Anterior cingulate cortex (tissue), 58 donors: ENCODE results near the gene TLE3.
"Not testable (repeated sequence)": the region's sequence is repeated elsewhere in the genome, so short reads cannot be mapped to it uniquely, and the experiment has no call there.

Source experiments
- DNase-seq, 58 donors: peaks; one replicate each; lab custom pipeline; 2025; lab: John Stamatoyannopoulos, UW

The TLE3 gene

DNA sequence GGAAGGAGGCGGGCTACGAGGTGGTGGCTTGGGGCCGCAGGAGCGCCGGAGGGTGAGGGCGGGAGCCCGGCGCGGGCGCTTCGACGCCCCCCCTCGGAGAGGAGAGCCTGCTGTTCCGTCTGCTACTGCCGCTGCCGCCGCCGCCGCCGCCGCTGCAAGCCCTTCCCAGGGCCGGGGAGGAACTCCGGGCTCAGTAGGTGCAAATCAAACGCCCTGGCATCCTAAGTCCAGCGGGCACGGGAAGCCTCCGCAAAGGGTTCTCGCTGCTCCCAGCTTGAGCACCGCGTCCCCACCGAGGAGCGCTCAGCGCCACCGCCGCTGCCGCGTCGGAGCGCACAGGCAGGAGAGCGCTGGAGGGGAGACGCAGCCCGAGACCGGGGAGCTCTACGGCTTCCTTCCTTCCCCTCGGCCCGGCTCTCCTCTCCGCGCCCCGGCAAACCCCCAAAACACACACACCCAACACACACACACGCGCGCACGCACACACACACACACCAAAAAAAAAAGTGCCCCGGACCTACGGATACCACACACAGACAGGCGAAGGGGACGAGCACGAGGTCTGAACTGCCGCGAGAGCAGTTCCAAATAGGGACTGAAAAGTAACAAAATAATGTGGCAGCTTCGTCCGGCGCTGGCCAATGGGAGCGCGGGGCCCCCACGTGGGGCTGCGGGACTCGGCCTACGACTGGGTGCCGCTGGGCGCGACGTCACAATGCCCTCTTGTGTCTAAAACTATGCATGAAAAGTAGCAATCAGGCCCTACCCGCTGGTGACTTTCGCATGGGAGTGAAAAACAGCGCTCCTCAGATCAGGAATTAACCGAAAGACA is at the start of gene TLE3:
TSS of gene TLE3 (minus strand) at position 597 of the 832 bp plus-strand sequence. CDS start 1,119 bp downstream, outside the sequence.
- peak; percentile 80 to 99 (median 97) for DNase-seq

GRCh38 chr15:70147178-70147760 is 49.6 kb upstream of the TLE3 start:
- no peak for DNase-seq

- DNase-seq: no peak
Measured at GRCh38 chr15:70146771-70147170, 49.1 kb upstream of the TLE3 start.

DNA sequence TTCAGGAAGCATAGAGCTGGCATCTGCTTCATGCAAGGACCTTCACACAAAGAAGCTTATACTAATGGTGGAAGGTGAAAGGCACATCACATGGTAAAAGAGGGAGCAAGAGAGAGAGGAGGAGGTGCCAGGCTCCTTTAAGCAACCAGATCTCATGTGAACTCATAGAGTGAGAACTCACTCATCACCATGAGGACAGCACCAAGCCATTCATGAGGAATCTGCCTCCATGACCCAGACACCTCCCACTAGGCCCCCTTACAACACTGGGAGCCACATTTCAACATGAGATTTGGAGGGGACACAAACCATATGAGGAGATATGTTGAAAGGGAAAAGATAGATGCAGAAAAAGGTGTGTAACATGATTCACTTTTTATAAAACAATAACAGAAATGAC is 48.4 kb upstream of the TLE3 start:
- DNase-seq: no peak

DNA sequence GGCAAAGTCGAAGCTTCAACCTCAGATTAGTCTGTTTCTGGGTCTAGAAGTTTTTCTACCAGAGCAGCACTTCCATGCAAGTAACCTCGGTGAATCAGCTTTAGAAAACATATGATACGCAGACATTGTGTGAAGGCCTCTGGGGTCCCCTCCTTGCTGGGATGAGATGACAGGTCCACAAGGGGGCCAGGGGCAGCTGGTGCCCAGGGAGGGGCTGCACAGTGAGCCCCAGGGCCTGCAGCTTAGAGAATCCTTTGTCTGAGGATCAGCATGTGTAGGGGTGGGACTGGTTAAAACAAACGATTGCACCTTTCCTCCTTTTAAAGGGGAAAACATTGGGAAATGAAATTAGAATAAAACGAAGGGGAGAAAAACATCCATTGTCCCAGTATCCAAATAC is 47.5 kb upstream of the TLE3 start:
- DNase-seq: no peak

DNA sequence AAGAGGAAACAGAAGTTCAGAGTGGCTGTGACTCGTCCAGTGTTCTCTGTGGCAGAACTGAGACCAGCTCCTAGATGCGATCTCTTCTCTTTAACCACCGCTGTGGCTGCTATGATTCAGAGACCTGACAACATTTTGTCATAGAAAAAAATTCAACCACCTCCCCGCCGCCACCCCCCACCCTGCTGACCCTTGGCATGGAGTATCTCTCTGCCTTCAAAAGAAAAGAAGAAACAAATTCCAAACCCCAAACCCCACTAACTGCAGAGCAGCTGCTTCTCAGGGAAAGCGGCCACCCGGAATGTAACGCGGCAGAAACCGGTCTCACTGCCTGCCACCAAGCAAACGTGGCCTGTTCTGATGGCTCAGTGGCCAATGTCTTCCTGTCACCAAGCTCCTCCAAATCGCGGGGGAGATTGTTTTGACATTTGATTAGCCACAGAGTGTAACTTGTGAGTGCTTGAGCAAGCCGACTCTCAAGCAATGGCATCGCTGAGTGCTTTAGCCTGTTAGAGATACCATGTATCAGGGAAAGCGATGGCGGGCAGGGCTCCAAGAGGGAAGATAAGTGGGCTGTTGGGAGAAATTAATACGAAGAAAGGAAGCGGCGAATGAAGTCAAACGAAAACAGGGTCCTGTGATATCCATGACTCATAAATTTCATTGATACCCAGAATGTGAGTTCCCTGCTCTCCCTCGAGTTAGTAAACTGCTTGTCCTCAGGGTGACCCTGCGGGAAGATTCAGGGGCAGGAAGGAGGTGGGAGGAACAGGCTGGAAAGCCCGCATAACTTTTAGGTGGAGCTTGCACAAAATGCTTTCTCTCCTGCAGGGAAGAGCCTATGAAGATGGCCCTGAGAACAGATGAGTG is 44.8 kb upstream of the TLE3 start:
- no peak for DNase-seq

DNA sequence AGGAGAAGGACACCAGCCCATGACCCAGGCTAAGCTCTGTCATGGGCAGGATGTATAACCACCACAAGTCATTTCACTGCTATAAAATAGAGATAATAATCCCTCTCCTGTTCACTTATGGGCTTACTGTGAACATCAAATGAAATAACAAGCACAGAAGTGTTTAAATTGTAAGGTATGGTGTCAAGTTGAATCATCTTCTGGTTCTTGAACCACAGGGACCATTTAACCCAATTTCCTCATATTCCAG is 44.3 kb upstream of the TLE3 start:
- DNase-seq: no peak

- DNase-seq: no peak
Measured at GRCh38 chr15:70141376-70142071, 43.8 kb upstream of the TLE3 start.

- peak in 3 of 58 donors; percentile 1 to 8 (median 3) for DNase-seq
Measured at GRCh38 chr15:70140543-70141375, 43.0 kb upstream of the TLE3 start.

DNA sequence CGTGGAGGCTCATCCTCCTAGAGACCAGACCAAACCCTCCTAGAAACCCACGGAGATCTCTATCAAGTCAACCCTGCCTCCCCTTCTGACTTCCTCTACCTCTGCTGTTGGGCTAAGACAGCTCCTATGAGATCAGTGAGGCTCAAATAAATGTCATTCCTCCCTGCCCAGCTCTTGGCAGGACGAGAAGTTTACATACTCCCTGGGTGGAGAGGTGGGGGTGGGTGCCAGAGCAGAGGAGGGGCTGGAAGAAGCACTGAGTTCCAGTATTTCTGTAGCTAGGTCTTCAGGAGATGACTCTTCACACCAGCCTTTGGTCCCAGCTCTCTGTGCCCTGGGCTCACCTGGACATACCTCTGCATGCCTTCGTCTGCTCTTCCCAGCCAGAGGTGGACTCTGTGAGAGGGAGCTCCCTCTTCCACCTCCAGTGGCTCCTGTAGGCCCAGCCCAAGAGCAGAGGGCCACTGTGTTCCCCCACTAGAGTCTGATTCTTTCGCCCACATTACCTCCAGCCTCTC is 42.4 kb upstream of the TLE3 start:
- no peak for DNase-seq

DNA sequence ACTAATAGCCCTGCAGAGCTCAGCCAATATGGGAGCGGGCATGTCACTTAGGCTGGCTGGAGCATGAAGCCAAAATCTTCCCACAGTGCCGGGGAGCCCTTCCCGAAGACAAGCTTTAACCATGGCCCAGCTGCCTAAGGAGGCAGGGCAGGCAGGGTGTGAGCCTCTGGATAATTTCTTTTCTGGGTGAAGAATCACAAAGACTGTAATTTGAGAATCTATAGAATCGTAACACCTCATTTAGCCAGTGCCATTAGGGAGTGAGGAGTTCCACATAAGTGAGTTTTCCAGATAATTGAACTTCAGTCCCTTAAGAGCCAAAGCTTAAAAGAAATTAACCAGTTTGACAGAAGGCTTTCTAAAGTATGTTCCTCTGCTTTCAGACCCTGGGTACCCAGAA is 40.2 kb upstream of the TLE3 start:
- no peak for DNase-seq

- not testable (repeated sequence) for DNase-seq
Measured at GRCh38 chr15:70137021-70137420, 39.3 kb upstream of the TLE3 start.

GRCh38 chr15:70133781-70134421 is 36.2 kb upstream of the TLE3 start:
- DNase-seq: no peak

GRCh38 chr15:70133296-70133695 is 35.6 kb upstream of the TLE3 start:
- peak in 19 of 58 donors; percentile 4 to 33 (median 15) for DNase-seq

DNA sequence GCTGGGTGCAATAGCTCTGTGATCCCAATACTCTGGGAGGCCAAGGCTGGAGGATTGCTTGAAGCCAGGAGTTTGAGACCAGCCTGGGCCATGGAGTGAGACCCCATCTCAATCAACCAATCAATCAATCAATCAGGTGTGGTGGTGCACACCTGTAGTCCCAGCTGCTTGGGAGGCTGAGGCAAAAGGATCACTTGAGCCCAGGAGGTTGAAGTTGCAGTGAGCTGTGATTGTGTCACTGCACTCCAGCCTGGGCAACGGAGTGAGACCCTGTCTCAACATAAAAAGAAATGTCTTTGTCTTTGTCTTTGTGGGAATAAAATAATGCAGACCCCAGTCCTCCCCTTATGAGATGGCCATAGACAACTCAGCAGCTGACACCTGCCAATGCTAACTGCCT is 34.9 kb upstream of the TLE3 start:
- no peak for DNase-seq

DNA sequence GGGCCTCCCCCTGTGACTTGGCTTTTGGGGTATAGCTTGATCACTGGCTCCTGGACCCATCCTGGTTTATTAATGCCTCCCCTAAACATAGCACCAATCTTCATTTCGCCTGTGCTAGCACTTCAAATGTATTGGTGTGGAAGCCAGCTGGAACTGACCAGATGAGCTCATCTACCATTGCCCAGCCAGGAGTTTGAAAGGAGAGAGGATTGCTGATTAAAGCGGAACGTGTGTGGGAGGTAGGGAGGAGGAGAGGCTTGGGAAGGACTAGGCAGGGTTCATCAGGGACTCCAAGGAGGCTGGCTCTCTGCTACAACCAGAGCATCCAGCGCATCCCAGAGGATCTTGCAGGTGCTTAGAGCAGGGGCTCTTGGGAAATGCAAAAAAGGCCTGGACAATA is 34.4 kb upstream of the TLE3 start:
- peak in 1 of 58 donors; percentile 20 for DNase-seq

DNA sequence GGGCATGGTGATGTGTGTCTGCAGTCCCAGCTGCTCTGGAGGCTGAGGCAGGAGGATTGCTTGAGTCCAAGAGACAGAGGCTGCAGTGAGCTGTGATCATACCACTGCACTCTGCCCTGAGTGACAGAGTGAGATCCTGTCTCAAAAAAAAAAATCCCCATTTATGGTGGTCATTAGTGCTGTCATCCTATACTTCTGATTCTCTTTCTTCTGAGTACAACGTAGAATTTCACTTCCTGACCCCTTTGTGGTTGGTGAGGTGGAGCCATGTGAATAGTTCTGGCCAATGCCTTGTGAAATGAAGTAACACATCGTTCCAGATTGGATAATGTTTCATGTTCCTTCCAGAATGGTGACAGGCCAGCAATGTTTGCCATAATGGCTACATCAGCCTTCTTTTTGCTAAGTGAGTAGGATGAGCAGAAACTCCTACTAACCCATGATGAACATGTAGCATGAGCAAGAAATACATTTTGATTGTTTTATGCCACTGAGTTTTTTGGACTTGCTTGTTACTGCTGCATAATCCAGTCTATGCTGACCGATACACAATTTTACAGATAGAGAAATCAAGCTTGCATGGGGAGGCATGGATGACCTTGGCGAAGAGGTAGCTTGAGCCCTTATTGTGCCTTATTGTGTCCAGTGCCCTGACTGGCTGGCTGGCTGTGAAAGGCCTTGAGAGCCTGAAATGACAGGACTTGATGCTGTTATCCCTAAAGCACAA is 30.9 kb upstream of the TLE3 start:
- no peak for DNase-seq

DNA sequence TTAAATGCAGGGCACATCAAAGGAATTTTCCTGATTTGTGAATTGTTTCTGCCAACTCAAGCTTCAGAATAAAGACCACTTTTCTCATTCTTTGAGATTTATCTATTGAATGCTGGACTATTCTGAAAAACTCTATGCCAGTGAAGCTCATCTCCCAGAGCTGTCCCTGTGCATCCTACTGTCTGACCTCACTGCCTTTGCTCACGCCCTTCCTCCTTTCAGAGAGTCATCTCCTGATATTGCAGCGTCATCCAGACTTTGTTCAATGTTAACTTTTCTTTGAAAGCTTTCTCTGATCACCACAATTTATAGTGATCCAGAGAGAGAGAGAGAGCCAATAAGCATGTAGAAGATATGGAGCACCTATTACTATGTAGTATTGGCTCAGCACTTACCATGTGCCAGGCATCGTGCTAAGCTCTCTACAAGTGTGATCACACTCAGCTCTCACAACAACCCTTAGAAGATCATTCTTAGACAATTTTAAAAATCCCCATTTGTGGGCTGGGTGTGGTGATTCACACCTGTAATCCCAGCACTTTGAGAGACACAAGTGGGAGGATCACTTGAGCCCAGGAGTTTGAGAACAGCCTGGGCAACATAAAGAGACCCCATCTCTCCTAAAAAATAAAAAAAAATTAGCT is 30.2 kb upstream of the TLE3 start:
- no peak for DNase-seq
